Measurements from ENCODE around the gene KRT6A. TPM values are rescaled to one million over a fixed set of nuclear protein-coding genes. Genes with fewer than 3 reads are reported as not detected.

Gene KRT6A
- total RNA-seq, 3 donors from 2014 or later (not counting 1 experiment from before 2014, with no cell fraction given) = not detected

DNA sequence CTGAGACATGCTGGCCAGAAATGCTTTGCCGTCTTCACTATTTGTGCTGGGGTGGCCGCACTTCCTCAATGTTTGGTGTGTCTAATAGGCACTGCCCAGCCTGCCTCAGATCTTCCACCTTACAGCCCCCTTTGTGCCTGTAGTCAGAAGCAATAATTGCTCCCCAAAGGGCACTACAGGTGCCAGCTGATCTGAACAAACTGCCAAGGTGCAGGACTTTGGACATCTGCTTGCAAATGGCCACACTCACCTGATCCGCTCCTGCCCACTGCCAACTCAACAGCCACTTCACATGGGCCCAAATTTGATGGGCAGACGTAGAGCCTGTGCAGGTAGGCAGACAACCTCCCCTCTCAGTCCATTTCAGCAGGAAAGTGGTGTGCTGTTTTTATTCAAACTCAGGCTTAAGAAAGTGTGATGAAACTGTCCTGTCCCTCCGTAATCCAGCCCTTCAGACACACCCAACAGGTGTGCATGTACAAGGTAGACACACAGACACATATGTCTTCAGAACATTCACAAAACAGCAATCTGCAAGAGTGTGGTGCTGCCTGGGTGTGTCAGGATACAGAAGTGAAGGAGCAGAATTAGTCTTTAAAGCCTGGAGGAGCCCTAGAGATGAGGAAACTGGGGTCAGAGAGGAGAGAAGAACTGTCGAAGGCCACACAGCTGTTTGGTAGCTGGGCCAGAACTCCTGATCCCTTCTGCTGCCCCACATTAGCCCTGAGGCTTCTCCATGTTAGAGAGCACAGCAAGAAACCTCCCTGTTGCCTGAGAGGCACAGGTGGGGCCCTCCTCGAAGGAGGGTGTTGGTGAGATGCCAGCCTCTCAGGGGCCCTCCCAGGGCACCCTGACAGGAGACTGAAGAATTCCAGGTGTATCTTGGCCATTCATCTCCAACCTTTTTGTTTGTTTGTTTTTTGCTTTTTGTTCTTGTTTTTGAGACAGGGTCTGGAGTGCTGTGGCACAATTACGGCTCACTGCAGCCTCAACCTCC lies 54.5 kb downstream of the KRT6A start:
- no peak overlapping the region for H3K27ac ChIP-seq (ENCODE audit: low read length)
- Mint-ChIP-seq H3K27me3 (ENCODE audit: low read depth in 2 of 2) (peaks cover 35 to 38% of the 10 kb centered on the region in 2 donors), H3K4me3 (no peak overlapping the region), H3K36me3 (no peaks in the 10 kb centered on the region), H3K9me3 (no peaks in the 10 kb centered on the region), H3K27ac (no peak overlapping the region), H3K4me1 (no peaks in the 10 kb centered on the region)
- no peak overlapping the region for H3K4me3 ChIP-seq (ENCODE audit: low read length)
- H3K36me3 ChIP-seq (ENCODE audit: control insufficient read depth, insufficient read depth, low read length) = no peaks in the 10 kb centered on the region
- no peak for ATAC-seq
- WGBS (ENCODE audit: insufficient coverage) = 83% methylated on average over 8 of the region's 8 CpGs
- no peak for DNase-seq
- H3K4me1 ChIP-seq (ENCODE audit: control insufficient read depth, insufficient read depth, low read length) = no peaks in the 10 kb centered on the region
- H3K27me3 ChIP-seq (ENCODE audit: control insufficient read depth, insufficient read depth, low read length) = no peaks in the 10 kb centered on the region
- intact Hi-C loops (cut with micrococcal nuclease) = no loop called here
- TF ChIP-seq, protein P1, sequence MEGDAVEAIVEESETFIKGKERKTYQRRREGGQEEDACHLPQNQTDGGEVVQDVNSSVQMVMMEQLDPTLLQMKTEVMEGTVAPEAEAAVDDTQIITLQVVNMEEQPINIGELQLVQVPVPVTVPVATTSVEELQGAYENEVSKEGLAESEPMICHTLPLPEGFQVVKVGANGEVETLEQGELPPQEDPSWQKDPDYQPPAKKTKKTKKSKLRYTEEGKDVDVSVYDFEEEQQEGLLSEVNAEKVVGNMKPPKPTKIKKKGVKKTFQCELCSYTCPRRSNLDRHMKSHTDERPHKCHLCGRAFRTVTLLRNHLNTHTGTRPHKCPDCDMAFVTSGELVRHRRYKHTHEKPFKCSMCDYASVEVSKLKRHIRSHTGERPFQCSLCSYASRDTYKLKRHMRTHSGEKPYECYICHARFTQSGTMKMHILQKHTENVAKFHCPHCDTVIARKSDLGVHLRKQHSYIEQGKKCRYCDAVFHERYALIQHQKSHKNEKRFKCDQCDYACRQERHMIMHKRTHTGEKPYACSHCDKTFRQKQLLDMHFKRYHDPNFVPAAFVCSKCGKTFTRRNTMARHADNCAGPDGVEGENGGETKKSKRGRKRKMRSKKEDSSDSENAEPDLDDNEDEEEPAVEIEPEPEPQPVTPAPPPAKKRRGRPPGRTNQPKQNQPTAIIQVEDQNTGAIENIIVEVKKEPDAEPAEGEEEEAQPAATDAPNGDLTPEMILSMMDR (IDR thresholded peaks at IDR 0.05) = no peak
- no peaks in the 10 kb centered on the region for H3K9me3 ChIP-seq (ENCODE audit: control insufficient read depth, insufficient read depth, low read length)

DNA sequence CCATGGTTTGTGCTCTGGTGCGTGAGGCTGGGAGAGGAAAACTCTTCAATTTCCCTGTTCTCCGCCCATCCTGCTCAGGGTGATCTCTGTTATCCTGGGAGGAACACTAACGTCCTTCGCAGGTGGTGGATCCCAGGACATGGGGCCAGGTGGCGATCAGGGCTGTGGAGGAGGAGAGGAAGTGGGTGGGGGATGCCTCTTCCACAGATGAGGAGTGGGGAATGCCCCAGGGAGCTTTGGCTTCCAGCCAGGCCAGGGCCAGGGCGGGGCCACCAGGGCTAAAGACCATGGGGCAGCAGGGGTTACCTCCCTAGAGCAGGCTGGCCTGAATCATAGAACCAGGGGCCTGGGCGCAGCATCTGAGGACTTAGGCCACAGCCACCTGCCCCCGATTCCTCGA lies 55.5 kb downstream of the KRT6A start:
- Histone ChIP-seq H3K36me3 (ENCODE audit: control insufficient read depth, insufficient read depth, low read length) (no peaks in the 10 kb centered on the region), H3K27ac (ENCODE audit: low read length) (no peak overlapping the region), H3K27me3 (ENCODE audit: control insufficient read depth, insufficient read depth, low read length) (no peaks in the 10 kb centered on the region), H3K4me1 (ENCODE audit: control insufficient read depth, insufficient read depth, low read length) (no peaks in the 10 kb centered on the region), H3K4me3 (ENCODE audit: low read length) (no peak overlapping the region), H3K9me3 (ENCODE audit: control insufficient read depth, insufficient read depth, low read length) (no peaks in the 10 kb centered on the region)
- intact Hi-C loops (cut with micrococcal nuclease) = no loop called here
- H3K4me1 Mint-ChIP-seq = no peaks in the 10 kb centered on the region
- 77% methylated on average over 9 of the region's 9 CpGs for WGBS (ENCODE audit: insufficient coverage)
- H3K27me3 Mint-ChIP-seq (ENCODE audit: low read depth in 2 of 2) = peaks cover 33 to 45% of the 10 kb centered on the region in 2 donors
- H3K9me3 Mint-ChIP-seq = no peaks in the 10 kb centered on the region
- DNase-seq = no peak
- no peak overlapping the region for H3K4me3 Mint-ChIP-seq
- no peaks in the 10 kb centered on the region for H3K36me3 Mint-ChIP-seq
- no peak for ATAC-seq
- no peak overlapping the region for H3K27ac Mint-ChIP-seq
- TF ChIP-seq, protein P1 (IDR thresholded peaks at IDR 0.05) = no peak

Other genes with a start within 250 kb of the KRT6A start
- gene KRT86, start 218.6 kb downstream of the KRT6A start, total RNA-seq = 1 to 10 TPM; 2.0 to 3.6 (median 2.7) TPM
- gene KRT81, start 201.7 kb downstream of the KRT6A start, total RNA-seq = 1 to 10 TPM in 2 of 3 donors, under 1 TPM in 1; 0.28 to 1.4 (median 1.3) TPM
- not detected for gene KRT83, start 171.9 kb downstream of the KRT6A start, total RNA-seq
- not detected for gene KRT85, start 125.8 kb downstream of the KRT6A start, total RNA-seq
- not detected for gene KRT84, start 107.6 kb downstream of the KRT6A start, total RNA-seq
- not detected for gene KRT82, start 86.9 kb downstream of the KRT6A start, total RNA-seq
- not detected for gene KRT75, start 58.9 kb downstream of the KRT6A start, total RNA-seq
- gene KRT6B, start 41.1 kb downstream of the KRT6A start, total RNA-seq = not detected
- not detected for gene KRT6C, start 19.5 kb downstream of the KRT6A start, total RNA-seq
- under 1 TPM in 2 of 3 donors, not detected in 1; 0.40 to 0.70 TPM for gene KRT5, start 27.1 kb upstream of the KRT6A start, total RNA-seq
- gene KRT71, start 59.9 kb upstream of the KRT6A start, total RNA-seq = not detected
- 1 to 10 TPM in 1 of 3 donors, under 1 TPM in 2; 0.38 to 1.2 (median 0.38) TPM for gene KRT74, start 80.6 kb upstream of the KRT6A start, total RNA-seq
- 100 to 1,000 TPM in 1 of 3 donors, 10 to 100 TPM in 2; 21.9 to 136 (median 38.0) TPM for gene KRT72, start 108.2 kb upstream of the KRT6A start, total RNA-seq
- gene KRT73, start 125.3 kb upstream of the KRT6A start, total RNA-seq = 10 to 100 TPM; 12.4 to 92.9 (median 23.3) TPM
- gene KRT2, start 159.0 kb upstream of the KRT6A start, total RNA-seq = 1 to 10 TPM in 1 of 3 donors, under 1 TPM in 2; 0.63 to 1.4 (median 0.66) TPM
- gene KRT1, start 187.2 kb upstream of the KRT6A start, total RNA-seq = 1 to 10 TPM in 1 of 3 donors, under 1 TPM in 1, not detected in 1; 0.27 to 1.8 TPM
- not detected for gene KRT77, start 210.3 kb upstream of the KRT6A start, total RNA-seq

Measured in natural killer cell (primary cell).